Neural cell (in vitro differentiated cells): ENCODE measurements around the gene C11orf54.

Experiments
- CTCF ChIP-seq: fragments of 450-650 bp; IDR thresholded peaks from 2 replicates; pipeline ENCODE4 v1.5.1; 2014; ENCODE audit warnings: antibody characterized with exemption, mild to moderate bottlenecking, moderate library complexity; ENCODE audit not compliant: poor library complexity, severe bottlenecking
- REST ChIP-seq: IDR thresholded peaks from 2 replicates; pipeline ENCODE4 v1.6.1; 2012; ENCODE audit warnings: borderline replicate concordance

- TF ChIP-seq REST (no peak), CTCF (no peak)
These were observed 33.8 kb downstream of the C11orf54 start for GRCh38 chr11:93775289-93775688.
